Neuron (in vitro differentiated cells): ENCODE data around the gene SH2B2.

Source experiments
- H2AFZ ChIP-seq: one replicate; pipeline ENCODE4 v1.6.1; 2013; ENCODE audit warnings: low read depth, mild to moderate bottlenecking, inconsistent platforms, low read length, moderate library complexity
- H3K27me3 ChIP-seq: one replicate; pipeline ENCODE4 v1.6.1; 2013; ENCODE audit warnings: low read length; ENCODE audit not compliant: insufficient read depth
- H3K36me3 ChIP-seq: one replicate; pipeline ENCODE4 v1.6.1; 2013; ENCODE audit warnings: low read length; ENCODE audit not compliant: insufficient read depth
- H3K4me1 ChIP-seq: one replicate; pipeline ENCODE4 v1.6.1; 2013; ENCODE audit warnings: low read length; ENCODE audit not compliant: insufficient read depth
- H3K4me3 ChIP-seq: 2 replicates; pipeline ENCODE4 v1.5.1; 2013; ENCODE audit warnings: mild to moderate bottlenecking, low read length, moderate library complexity
- H3K9me3 ChIP-seq: one replicate; pipeline ENCODE4 v1.6.1; 2013; ENCODE audit warnings: low read length

SH2B2 gene

DNA sequence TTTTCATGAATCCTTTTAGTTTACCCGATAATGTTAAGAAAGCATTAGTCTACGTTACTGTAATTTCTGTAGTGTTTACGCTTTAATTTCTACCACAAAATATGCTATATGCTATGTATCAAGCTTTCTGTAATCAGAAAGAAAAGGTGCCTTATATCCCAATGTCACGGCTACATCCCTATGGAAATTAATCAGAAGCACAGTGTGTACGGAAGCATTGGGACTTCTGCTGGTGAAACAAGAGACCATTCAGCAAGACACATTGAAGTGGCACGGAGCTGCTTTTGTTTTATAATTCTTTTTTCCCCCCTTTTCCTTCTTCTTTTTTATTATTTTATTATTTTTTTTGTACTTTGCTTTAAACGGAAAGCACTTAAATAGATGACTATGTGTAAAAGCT lies 31.2 kb upstream of the SH2B2 start:
- Histone ChIP-seq H3K4me3 (no peak overlapping the region), H3K4me1 (peaks cover 13% of the 10 kb centered on the region), H3K9me3 (no peaks in the 10 kb centered on the region), H3K27me3 (no peaks in the 10 kb centered on the region), H3K36me3 (no peaks in the 10 kb centered on the region), H2AFZ (no peak overlapping the region)

DNA sequence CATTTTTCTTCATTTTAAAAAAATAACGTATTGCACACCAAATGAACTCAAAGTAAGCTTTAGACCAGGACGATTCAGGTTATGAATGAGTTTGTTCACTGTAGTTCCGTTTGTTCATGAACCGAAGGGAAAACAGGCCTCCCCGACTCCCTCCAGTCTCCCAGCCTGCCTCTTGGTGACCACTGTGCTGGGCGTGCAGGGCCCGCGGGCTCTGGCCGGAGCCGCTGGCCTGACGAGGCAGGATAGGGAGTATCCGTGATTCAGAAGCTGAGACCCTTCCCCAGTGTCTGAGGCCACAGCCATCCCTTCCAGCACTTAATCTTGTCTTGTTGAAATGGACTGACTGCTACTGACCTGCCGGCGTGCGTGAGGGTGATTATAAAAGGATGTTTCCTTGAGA lies 30.8 kb upstream of the SH2B2 start:
- H3K27me3 ChIP-seq, result no peaks in the 10 kb centered on the region
- H3K36me3 ChIP-seq, result no peaks in the 10 kb centered on the region
- H3K4me3 ChIP-seq, result no peak overlapping the region
- no peak overlapping the region for H2AFZ ChIP-seq
- no peaks in the 10 kb centered on the region for H3K9me3 ChIP-seq
- H3K4me1 ChIP-seq, result peaks cover 17% of the 10 kb centered on the region

DNA sequence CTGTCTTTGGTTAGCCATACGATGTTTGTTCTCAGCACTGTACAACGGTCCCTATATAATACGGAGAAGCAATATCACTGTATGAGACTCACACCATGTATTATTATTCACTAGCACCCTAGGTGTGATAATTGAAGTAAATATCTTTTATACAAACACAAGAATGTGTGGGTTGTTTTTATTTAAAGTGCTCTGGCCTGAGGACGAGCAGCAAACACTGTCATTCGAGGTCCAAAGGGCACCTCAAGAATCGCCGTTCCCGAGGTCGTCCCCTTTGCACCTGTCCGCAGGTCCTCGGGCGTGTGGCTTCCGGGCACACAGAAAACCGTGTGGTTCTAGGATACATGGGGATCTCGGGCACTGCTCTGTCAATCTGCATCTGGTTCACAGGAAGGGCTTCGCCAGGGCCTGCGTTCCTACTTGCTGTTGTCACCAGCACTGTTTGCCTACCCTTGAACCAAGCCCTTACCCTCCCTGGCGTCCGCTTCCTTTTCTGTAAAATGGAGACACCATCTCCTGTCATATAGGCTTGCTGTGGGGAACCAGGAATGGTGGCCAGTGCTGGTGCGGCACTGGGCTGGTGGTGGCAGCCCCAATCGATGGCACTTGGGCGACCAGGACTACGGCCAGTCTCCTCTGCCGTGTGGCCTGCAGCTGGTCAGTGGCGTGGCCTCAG lies 28.5 kb upstream of the SH2B2 start:
- Histone ChIP-seq H3K4me3 (no peak overlapping the region), H2AFZ (no peak overlapping the region), H3K9me3 (peaks cover 4% of the 10 kb centered on the region), H3K27me3 (no peaks in the 10 kb centered on the region), H3K36me3 (no peaks in the 10 kb centered on the region), H3K4me1 (peaks cover 9% of the 10 kb centered on the region)

DNA sequence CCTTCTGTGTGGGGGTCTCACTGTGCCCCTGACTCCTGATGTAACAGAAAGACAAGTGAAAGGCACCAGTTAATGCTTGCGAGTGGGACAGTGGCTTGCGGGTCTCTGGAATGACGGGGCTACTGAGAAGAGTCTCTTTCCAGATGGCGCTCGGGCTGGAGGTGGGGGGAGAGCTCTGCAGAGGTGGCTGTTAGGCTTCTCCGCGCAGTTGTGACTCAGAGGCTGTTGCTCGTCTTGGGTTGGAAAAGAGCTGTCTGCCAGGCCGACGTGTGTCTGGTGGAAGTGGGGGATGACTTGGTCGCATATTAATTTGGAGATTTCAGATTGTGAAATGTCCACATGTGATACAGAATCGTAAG lies 27.9 kb upstream of the SH2B2 start:
- H2AFZ ChIP-seq, result no peak overlapping the region
- H3K4me3 ChIP-seq, result no peak overlapping the region
- no peaks in the 10 kb centered on the region for H3K36me3 ChIP-seq
- H3K9me3 ChIP-seq, result peaks cover 4% of the 10 kb centered on the region
- H3K27me3 ChIP-seq, result no peaks in the 10 kb centered on the region
- H3K4me1 ChIP-seq, result peaks cover 9% of the 10 kb centered on the region

DNA sequence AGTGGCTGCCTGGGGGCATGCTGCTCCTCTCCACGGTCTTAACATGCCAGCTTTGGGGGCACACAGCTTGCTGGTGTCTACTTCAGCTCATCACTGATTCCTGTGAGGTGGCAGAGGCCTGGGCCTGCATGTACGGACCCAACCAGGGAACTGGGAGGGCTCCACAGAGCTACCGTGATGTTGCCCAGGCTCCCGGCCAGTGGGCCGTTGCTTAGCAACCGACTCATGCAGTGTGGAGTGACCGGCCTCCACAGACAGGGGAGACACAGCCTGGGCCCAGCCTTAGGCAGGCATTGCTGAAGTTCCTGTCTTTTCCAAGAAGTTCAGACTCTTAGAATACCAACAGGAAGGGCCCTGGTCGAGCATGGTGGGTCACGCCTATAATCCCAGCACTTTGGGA lies 25.8 kb upstream of the SH2B2 start:
- no peaks in the 10 kb centered on the region for H3K27me3 ChIP-seq
- no peak overlapping the region for H2AFZ ChIP-seq
- H3K4me1 ChIP-seq, result peaks cover 9% of the 10 kb centered on the region
- no peak overlapping the region for H3K4me3 ChIP-seq
- no peaks in the 10 kb centered on the region for H3K36me3 ChIP-seq
- peaks cover 4% of the 10 kb centered on the region for H3K9me3 ChIP-seq

DNA sequence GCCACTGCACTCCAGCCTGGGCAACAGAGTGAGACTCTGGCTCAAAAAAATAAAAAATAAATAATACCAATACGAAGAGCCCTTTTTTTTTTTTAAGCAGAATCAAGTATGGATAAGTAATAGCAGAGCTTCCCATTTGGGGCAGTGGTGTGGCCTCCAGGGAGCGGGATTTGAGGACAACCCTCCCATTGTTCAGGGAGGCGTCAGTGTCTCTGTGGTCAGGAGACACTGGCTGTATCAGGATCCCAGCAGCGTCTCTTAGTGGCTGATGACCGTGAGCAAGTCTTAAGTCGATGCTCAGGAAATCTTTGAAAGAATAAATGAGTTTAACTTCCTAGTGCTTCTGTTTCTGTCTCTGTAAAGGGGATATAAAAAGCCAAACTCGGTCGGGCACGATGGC lies 25.2 kb upstream of the SH2B2 start:
- Histone ChIP-seq H2AFZ (no peak overlapping the region), H3K36me3 (no peaks in the 10 kb centered on the region), H3K9me3 (peaks cover 4% of the 10 kb centered on the region), H3K27me3 (no peaks in the 10 kb centered on the region), H3K4me1 (peaks cover 9% of the 10 kb centered on the region), H3K4me3 (no peak overlapping the region)

DNA sequence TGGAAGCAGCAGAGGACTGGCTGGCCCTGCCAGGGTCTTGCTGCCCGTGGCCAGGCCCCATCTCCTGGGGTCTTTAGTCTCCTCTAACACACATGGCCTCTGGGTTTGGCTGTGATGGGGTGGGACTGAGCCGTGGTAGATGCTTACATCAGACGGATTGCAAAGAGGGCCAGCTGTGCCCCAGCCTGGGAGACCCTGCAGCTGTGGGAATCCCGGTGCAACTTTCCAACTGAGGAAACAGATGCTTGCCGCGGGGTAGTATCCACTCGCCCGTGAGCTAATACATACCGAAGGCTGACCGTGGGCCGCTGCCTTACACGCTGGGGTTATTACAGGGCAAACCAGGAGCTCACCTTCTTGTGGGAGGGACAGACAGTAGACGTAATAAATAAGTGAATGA lies 24.1 kb upstream of the SH2B2 start:
- H3K27me3 ChIP-seq, result no peaks in the 10 kb centered on the region
- H2AFZ ChIP-seq, result no peak overlapping the region
- H3K9me3 ChIP-seq, result peaks cover 4% of the 10 kb centered on the region
- no peak overlapping the region for H3K4me3 ChIP-seq
- H3K4me1 ChIP-seq, result peaks cover 9% of the 10 kb centered on the region
- no peaks in the 10 kb centered on the region for H3K36me3 ChIP-seq

DNA sequence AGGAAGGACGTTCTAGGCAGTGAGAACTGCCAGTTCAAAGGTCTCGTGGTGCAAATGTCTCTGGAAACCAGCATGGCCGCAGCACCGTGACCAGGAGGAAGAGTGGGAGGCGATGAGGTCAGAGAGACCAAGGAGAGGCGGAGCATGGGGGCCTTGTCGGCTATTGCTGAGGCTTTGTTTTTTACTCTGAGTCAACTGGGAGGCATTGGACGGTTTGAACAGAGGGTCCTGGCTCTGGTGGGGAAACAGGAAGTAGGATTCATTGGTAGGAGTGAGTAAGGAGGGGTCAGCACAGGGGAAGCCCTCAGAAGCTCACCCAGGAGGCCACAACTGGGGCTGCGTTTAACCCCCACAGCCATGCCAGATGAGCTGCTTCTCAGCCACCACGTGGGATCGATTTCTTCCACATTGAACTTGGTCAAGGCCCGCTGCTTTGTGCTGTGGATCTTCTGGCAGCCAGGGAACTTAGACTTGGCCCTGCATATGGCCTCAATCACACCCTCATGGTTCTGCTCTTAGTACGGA lies 22.2 kb upstream of the SH2B2 start:
- H2AFZ ChIP-seq, result no peak overlapping the region
- peaks cover 9% of the 10 kb centered on the region for H3K4me1 ChIP-seq
- no peaks in the 10 kb centered on the region for H3K36me3 ChIP-seq
- no peaks in the 10 kb centered on the region for H3K27me3 ChIP-seq
- peaks cover 4% of the 10 kb centered on the region for H3K9me3 ChIP-seq
- no peak overlapping the region for H3K4me3 ChIP-seq

DNA sequence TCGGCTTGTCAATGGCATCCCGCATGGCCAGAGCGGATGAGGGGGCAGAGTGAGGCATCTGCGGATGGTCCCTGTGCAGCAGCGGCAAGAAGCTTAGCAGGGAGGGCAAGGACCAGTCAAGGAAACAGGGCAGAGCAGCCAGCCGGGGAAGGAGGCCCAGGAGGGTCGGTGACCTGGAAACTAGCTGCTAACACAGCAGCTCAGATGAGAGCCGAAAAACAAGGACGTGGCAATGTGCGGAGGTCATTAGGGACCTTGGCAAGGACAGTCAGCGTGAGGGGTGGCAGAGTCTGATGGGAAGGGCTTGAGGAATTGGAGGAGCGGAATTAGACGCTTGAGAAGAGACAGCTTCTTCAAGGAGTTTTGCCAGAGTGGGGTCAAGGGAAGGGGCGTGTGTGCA lies 20.1 kb upstream of the SH2B2 start:
- Histone ChIP-seq H3K27me3 (no peaks in the 10 kb centered on the region), H3K4me1 (peaks cover under 1% of the 10 kb centered on the region), H3K9me3 (peaks cover 4% of the 10 kb centered on the region), H2AFZ (no peak overlapping the region), H3K4me3 (no peak overlapping the region), H3K36me3 (no peaks in the 10 kb centered on the region)

DNA sequence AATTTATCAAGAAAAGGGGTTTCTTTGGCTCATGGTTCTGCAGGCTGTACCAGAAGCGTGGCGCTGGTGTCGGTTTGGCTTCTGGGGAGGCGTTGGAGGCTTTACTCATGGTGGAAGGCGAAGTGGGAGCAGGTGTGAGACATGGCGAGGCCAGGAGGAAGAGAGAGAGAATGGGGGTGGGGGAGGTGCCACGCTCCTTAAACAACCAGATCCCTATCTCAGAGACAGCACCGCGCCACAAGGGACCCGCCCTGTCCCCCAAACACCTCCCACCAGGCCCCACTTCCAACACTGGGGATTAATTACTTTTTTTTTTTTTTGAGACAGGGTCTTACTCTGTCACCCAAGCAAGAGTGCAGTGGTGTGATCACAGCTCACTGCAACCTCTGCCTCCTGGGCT lies 18.0 kb upstream of the SH2B2 start:
- no peak overlapping the region for H3K4me3 ChIP-seq
- no peak overlapping the region for H2AFZ ChIP-seq
- no peaks in the 10 kb centered on the region for H3K27me3 ChIP-seq
- H3K36me3 ChIP-seq, result no peaks in the 10 kb centered on the region
- H3K9me3 ChIP-seq, result no peaks in the 10 kb centered on the region
- H3K4me1 ChIP-seq, result no peaks in the 10 kb centered on the region

DNA sequence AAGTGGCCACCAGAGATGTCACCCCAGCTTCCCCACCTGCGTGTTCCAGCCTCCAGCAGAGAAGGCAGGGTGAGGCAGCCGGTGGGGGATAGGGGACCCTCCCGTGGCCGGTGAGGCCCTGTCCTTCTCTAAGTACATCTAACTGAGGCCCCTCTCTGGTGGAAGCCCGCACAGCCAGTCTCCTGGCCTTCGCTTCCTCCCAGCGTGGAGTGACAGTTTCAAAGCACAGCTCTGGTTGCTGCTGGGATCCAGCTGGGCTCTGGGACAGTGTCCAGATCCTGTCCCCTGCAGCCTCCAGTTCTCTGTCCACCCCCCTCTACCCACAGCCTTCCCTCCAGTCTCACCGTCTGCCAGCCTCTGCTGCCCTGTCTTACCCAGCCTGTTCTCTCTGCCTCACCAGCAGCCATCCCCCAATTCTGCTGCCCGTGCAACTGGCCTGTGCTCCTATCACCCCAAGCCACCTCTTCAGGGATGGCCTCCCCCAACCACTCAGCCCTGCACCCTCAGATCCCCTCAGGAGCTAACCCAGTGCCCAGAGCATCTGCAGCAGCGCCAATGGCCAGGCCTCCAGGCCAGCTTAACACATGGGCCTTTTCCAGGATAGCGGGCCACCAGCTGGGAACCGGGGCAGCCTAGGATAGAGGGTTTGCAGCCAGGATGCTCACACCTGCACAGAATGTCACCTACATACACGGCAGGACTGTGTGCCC lies 16.3 kb upstream of the SH2B2 start:
- Histone ChIP-seq H3K4me1 (no peaks in the 10 kb centered on the region), H2AFZ (no peak overlapping the region), H3K27me3 (no peaks in the 10 kb centered on the region), H3K4me3 (no peak overlapping the region), H3K9me3 (no peaks in the 10 kb centered on the region), H3K36me3 (no peaks in the 10 kb centered on the region)

DNA sequence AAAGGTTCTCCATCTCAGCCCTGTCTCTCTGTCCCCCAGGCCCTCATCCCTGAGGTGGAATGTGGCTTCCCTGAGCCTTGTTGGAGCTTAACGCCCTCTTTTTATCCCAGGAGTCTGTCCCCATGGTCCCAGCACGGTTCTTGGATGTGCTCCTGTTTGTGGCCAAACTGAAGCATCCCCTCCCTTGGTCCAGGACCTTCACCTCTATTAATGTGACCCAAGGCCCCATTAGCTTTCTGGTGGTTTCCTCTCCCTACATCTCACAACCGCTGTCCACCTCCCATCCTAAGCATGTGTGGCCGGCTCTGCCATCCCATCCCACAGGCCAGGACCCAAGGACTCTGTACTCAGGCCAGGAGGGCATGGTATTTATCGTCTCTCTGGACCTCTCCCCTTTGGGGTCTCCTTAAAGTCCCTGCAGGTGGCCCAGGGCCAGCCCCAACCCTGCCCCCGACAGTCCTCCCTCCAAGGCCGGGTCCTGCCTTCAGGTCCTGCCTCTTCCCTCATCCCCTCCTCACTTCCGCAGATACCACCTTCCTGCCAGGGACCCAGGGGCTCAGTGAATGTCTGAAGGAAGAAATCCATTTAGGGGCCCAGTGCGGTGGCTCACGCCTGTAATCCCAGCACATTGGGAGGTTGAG lies 15.4 kb upstream of the SH2B2 start:
- Histone ChIP-seq H3K4me1 (no peaks in the 10 kb centered on the region), H3K9me3 (no peaks in the 10 kb centered on the region), H2AFZ (no peak overlapping the region), H3K36me3 (no peaks in the 10 kb centered on the region), H3K4me3 (no peak overlapping the region), H3K27me3 (no peaks in the 10 kb centered on the region)

DNA sequence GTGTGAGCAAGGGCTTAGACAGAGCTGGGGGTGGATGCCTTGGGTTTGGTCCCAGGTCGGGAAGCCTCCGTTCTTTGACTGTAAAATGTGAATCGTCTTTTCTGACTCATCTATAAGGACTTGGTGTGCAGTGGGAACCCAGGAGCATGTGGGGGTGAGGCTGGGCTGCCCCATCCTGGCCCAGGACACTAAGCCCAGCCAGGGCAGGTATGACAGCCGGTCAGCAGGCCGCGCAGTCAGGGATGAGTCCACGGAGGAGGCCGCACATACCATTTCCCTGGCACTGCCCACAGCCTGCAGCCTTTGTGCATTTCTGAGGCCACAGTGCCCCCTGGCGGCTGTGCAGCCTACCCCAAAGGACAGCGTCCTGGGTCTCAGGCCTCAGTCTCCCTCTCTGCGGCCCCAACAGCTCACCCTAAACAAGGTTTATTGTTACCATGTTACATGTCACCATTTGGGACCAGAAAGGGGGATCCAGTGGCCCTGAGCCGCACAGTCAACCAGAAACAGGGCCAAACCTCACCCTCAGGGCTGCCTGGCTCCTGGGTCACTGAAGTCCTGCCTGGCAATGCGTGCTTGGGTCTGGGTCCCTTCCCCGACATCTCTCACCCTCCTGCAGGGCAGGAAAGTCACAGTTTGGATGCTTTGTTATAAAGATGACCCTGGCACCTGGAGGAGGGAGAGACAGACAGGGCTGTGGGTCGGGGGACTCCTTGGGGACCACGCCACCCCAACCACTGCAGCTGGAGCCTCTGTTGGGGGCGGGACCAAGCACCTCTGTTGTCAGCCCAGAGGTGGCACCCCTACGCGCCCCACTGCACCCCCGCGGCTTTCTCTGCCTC lies 14.4 kb upstream of the SH2B2 start:
- Histone ChIP-seq H2AFZ (no peak overlapping the region), H3K27me3 (no peaks in the 10 kb centered on the region), H3K4me1 (no peaks in the 10 kb centered on the region), H3K4me3 (no peak overlapping the region), H3K9me3 (no peaks in the 10 kb centered on the region), H3K36me3 (no peaks in the 10 kb centered on the region)
